HepG2 (cell line): ENCODE data around the gene GP1BA. TPM values are rescaled to one million over a fixed set of nuclear protein-coding genes. Genes with fewer than 3 reads are reported as not detected.

Source experiments
- E2F2 ChIP-seq: sonication (generic); formaldehyde crosslinking; IDR thresholded peaks from 2 replicates; pipeline ENCODE4 v1.4.0; 2020; ENCODE audit warnings: missing genetic modification reagents, borderline replicate concordance
- HDAC1 ChIP-seq: sonication (generic); formaldehyde crosslinking; IDR thresholded peaks from 2 replicates; pipeline ENCODE4 v1.5.1; 2020; ENCODE audit warnings: mild to moderate bottlenecking, missing genetic modification reagents
- MEF2D ChIP-seq: sonication (generic); formaldehyde crosslinking; IDR thresholded peaks from 2 replicates; pipeline ENCODE4 v1.5.1; 2020; ENCODE audit warnings: mild to moderate bottlenecking, missing genetic modification reagents
- POLR2AphosphoS5 ChIP-seq: IDR thresholded peaks from 2 replicates; pipeline ENCODE4 v1.6.1; 2012; ENCODE audit warnings: low read depth, low read length
- RBFOX2 ChIP-seq: fragments of 200-400 bp; formaldehyde crosslinking; IDR thresholded peaks from 2 replicates; pipeline ENCODE4 v1.6.1; 2017; ENCODE audit warnings: low read depth, mild to moderate bottlenecking, low read length
- RBM39 ChIP-seq: fragments of 200-400 bp; formaldehyde crosslinking; IDR thresholded peaks from one replicate; pipeline ENCODE4 v1.6.1; 2018; ENCODE audit warnings: antibody characterized with exemption, mild to moderate bottlenecking, low read depth, low read length; ENCODE audit not compliant: poor library complexity, severe bottlenecking
- SP140L ChIP-seq: sonication (generic); formaldehyde crosslinking; IDR thresholded peaks from 2 replicates; pipeline ENCODE4 v1.4.0; 2020; ENCODE audit warnings: missing genetic modification reagents, borderline replicate concordance
- ZEB1 ChIP-seq: IDR thresholded peaks from 2 replicates; pipeline ENCODE4 v1.6.1; 2012; ENCODE audit warnings: mild to moderate bottlenecking, low read depth, inconsistent platforms; ENCODE audit not compliant: insufficient replicate concordance
- ZHX2 ChIP-seq, 2 experiments: sonication (generic) in 1 of 2; formaldehyde crosslinking in 1 of 2; IDR thresholded peaks; 2 replicates each; pipeline versions ENCODE4 v1.6.1 to v1.9.0; 2014 to 2022; ENCODE audit warnings: antibody characterized with exemption in 1 of 2, borderline replicate concordance in 1 of 2, inconsistent platforms in 1 of 2, low read depth in 1 of 2, missing genetic modification reagents in 1 of 2
- ZNF883 ChIP-seq: sonication (generic); formaldehyde crosslinking; IDR thresholded peaks from 2 replicates; pipeline ENCODE4 v1.5.1; 2020; ENCODE audit warnings: mild to moderate bottlenecking, missing genetic modification reagents; ENCODE audit errors: not compliant biosample characterization
- ZSCAN20 ChIP-seq: sonication (generic); formaldehyde crosslinking; IDR thresholded peaks from 2 replicates; pipeline ENCODE4 v1.4.0; 2020; ENCODE audit warnings: missing genetic modification reagents, mild to moderate bottlenecking, borderline replicate concordance
- polyA plus RNA-seq, 8 experiments: library from polyadenylated mRNA; depleted of rRNA in 3 of 8; stranded (reverse) in 7 of 8; unstranded in 1 of 8; fragments of >200 nt; fragmentation: Illumina TruSeq in 4 of 8; extraction: Trizol in 4 of 8; gene quantifications; 2 replicates each; pipeline versions ENCODE4 v1.2.1 to v1.2.3, GENCODE V29; 2011 to 2016; ENCODE audit warnings: low read depth in 4 of 8, missing spikeins in 1 of 8, mixed read lengths in 1 of 8; ENCODE audit not compliant: insufficient read depth in 1 of 8
- total RNA-seq, 5 experiments: library from RNA; depleted of rRNA; stranded (reverse); fragments of >200 nt; fragmentation: Illumina TruSeq; extraction: Trizol; gene quantifications; 2 replicates each; pipeline ENCODE4 v1.2.3, GENCODE V29; 2016; ENCODE audit warnings: low read depth in 1 of 5
- TF ChIP-seq, protein P1 (sequence below): sonication (generic); formaldehyde crosslinking; IDR thresholded peaks from 2 replicates; pipeline ENCODE4 v1.9.0; 2021; ENCODE audit warnings: missing genetic modification reagents, mild to moderate bottlenecking, borderline replicate concordance
- TF ChIP-seq, protein P2 (sequence below): sonication (generic); formaldehyde crosslinking; IDR thresholded peaks from 2 replicates; pipeline ENCODE4 v1.5.1; 2020; ENCODE audit warnings: mild to moderate bottlenecking, missing genetic modification reagents, moderate library complexity

GP1BA gene
- total and polyA plus RNA-seq, 2 of the 13 experiments (the other 11 are each of a cell fraction or from before 2014, with no cell fraction given) = not detected

- TF ChIP-seq POLR2AphosphoS5 = peak; percentile 55; the same call in 1 of the 2 replicates
- TF ChIP-seq ZSCAN20 (CRISPR knock-in tag) = 0 out of 2 replicates have a peak, but pooled peaks have one; percentile 47
- TF ChIP-seq, protein P1, sequence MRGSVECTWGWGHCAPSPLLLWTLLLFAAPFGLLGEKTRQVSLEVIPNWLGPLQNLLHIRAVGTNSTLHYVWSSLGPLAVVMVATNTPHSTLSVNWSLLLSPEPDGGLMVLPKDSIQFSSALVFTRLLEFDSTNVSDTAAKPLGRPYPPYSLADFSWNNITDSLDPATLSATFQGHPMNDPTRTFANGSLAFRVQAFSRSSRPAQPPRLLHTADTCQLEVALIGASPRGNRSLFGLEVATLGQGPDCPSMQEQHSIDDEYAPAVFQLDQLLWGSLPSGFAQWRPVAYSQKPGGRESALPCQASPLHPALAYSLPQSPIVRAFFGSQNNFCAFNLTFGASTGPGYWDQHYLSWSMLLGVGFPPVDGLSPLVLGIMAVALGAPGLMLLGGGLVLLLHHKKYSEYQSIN (CRISPR knock-in tag) = no peak
- TF ChIP-seq RBM39 = peak; percentile 70
- peak; percentile 22 for TF ChIP-seq ZEB1
- peak; percentile 96 for TF ChIP-seq RBFOX2
- TF ChIP-seq ZNF883 (CRISPR knock-in tag) = peak; percentile 35
- no peak for TF ChIP-seq MEF2D (CRISPR knock-in tag)
- TF ChIP-seq SP140L (CRISPR knock-in tag) = no peak
- 0 out of 2 replicates have a peak, but pooled peaks have one; percentile 70 for TF ChIP-seq E2F2 (CRISPR knock-in tag)
- TF ChIP-seq, protein P2, sequence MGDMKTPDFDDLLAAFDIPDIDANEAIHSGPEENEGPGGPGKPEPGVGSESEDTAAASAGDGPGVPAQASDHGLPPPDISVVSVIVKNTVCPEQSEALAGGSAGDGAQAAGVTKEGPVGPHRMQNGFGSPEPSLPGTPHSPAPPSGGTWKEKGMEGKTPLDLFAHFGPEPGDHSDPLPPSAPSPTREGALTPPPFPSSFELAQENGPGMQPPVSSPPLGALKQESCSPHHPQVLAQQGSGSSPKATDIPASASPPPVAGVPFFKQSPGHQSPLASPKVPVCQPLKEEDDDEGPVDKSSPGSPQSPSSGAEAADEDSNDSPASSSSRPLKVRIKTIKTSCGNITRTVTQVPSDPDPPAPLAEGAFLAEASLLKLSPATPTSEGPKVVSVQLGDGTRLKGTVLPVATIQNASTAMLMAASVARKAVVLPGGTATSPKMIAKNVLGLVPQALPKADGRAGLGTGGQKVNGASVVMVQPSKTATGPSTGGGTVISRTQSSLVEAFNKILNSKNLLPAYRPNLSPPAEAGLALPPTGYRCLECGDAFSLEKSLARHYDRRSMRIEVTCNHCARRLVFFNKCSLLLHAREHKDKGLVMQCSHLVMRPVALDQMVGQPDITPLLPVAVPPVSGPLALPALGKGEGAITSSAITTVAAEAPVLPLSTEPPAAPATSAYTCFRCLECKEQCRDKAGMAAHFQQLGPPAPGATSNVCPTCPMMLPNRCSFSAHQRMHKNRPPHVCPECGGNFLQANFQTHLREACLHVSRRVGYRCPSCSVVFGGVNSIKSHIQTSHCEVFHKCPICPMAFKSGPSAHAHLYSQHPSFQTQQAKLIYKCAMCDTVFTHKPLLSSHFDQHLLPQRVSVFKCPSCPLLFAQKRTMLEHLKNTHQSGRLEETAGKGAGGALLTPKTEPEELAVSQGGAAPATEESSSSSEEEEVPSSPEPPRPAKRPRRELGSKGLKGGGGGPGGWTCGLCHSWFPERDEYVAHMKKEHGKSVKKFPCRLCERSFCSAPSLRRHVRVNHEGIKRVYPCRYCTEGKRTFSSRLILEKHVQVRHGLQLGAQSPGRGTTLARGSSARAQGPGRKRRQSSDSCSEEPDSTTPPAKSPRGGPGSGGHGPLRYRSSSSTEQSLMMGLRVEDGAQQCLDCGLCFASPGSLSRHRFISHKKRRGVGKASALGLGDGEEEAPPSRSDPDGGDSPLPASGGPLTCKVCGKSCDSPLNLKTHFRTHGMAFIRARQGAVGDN (CRISPR knock-in tag) = peak; percentile 78
- TF ChIP-seq HDAC1 = 0 out of 2 replicates have a peak, but pooled peaks have one; percentile 0
- no peak for TF ChIP-seq ZHX2 (IDR thresholded peaks at IDR 0.05; ENCODE audit: low read depth)
- TF ChIP-seq ZHX2 (CRISPR knock-in tag; IDR thresholded peaks at IDR 0.05; ENCODE audit: borderline replicate concordance) = peak; percentile 28; the same call in 1 of the 2 replicates
Measured at GRCh38 chr17:4947411-4948165, 15.5 kb downstream of the GP1BA start (continued).
